Heart left ventricle (tissue), 16 donors: ENCODE measurements around the gene SLC22A31. TPM values are rescaled to one million over a fixed set of nuclear protein-coding genes. Genes with fewer than 3 reads are reported as not detected.
A peak's percentile ranks its signal among the peaks of the same experiment; 100 is the strongest.

Source experiments
- ATAC-seq, 4 donors: fragments of 200-7000 bp; cut with Tn5 transposase; one replicate each; pipeline ENCODE4 v1.9.1; 2020 to 2022; ENCODE audit warnings: moderate library complexity in 4 of 4, mild to moderate bottlenecking in 3 of 4, moderate number of reproducible peaks in 1 of 4
- DNase-seq, 5 donors: peaks; one replicate each; pipeline ENCODE4 v3.0.0-alpha.2; 2020
- H3K27ac ChIP-seq, 12 donors: fragments of 200-600 bp; sonication (generic) in 4 of 12; one replicate each; pipeline versions ENCODE4 v1.5.0 to v1.8.0; 2016 to 2022; ENCODE audit warnings: mild to moderate bottlenecking in 2 of 12
- H3K27me3 ChIP-seq, 9 donors: fragments of 200-600 bp; sonication (generic) in 2 of 9; one replicate each; pipeline versions ENCODE4 v1.5.1 to v1.8.0; 2016 to 2022; ENCODE audit warnings: mild to moderate bottlenecking in 3 of 9
- H3K36me3 ChIP-seq, 9 donors: fragments of 200-600 bp; sonication (generic) in 2 of 9; one replicate each; pipeline versions ENCODE4 v1.5.0 to v1.8.0; 2018 to 2022; ENCODE audit warnings: mild to moderate bottlenecking in 2 of 9
- H3K4me1 ChIP-seq, 12 donors: fragments of 200-600 bp; sonication (generic) in 4 of 12; one replicate each; pipeline versions ENCODE4 v1.5.0 to v1.8.0; 2016 to 2022; ENCODE audit warnings: mild to moderate bottlenecking in 3 of 12
- H3K4me3 ChIP-seq, 12 donors: fragments of 200-600 bp; sonication (generic) in 4 of 12; one replicate each; pipeline versions ENCODE4 v1.5.0 to v1.8.0; 2017 to 2022; ENCODE audit warnings: mild to moderate bottlenecking in 9 of 12, moderate library complexity in 4 of 12
- H3K9me3 ChIP-seq, 12 donors: fragments of 200-600 bp; sonication (generic) in 4 of 12; one replicate each; pipeline versions ENCODE4 v1.5.0 to v1.8.0; 2016 to 2022; ENCODE audit warnings: mild to moderate bottlenecking in 1 of 12
- CTCF ChIP-seq, 12 donors: fragments of 200-600 bp; sonication (generic) in 4 of 12; IDR thresholded peaks; one replicate each; pipeline versions ENCODE4 v1.5.0 to v1.8.0; 2018 to 2022; ENCODE audit warnings: antibody characterized with exemption in 12 of 12, mild to moderate bottlenecking in 5 of 12
- POLR2A ChIP-seq, 2 donors: fragments of 450-650 bp; IDR thresholded peaks; one replicate each; pipeline ENCODE4 v1.6.1; 2017; ENCODE audit warnings: antibody characterized with exemption in 2 of 2, mild to moderate bottlenecking in 2 of 2, moderate library complexity in 2 of 2
- WGBS, 4 donors: extraction: QIAGEN DNeasy Blood & Tissue Kit in 2 of 4; methylation state at CpG; one replicate each; pipeline versions ENCODE4 v1.1.5 to v1.1.7; 2013 to 2018; 5-methylcytosine and 5-hydroxymethylcytosine counted together
- intact Hi-C, 10 donors: fragments of 100-400 bp; cut with DNase I; formaldehyde crosslinking; loops; one replicate each; pipeline versions ENCODE4 v1.11.1 to v1.14.2; 2022
- polyA plus RNA-seq, 2 donors: library from polyadenylated mRNA; stranded (reverse); fragments of 200-250 nt; gene quantifications; one replicate each; pipeline ENCODE4 v1.2.3, GENCODE V29; 2013
- total RNA-seq, 9 donors: library from RNA; depleted of rRNA in 2 of 9; stranded (reverse); fragments of >200 nt in 2 of 9; fragmentation: NEBNext Ultra II Directional in 3 of 9; extraction: Animal tissue kit (Norgen Biotek cat#: 25700) in 3 of 9; gene quantifications; one replicate each; pipeline versions ENCODE4 v1.1.0 to v1.2.4, GENCODE V29; 2016 to 2023
- donor health status: ischemic (EF 13 %, LVEDD 7.1; RV severe dilation, severe dysfunction).
- donor health status: healthy with polysubstance abuse.
- donor health status: DM: no; HTN: yes; CAD: no.
- donor health status: DM: no; HTN: no; CAD: no.
- donor health status: ischemic (EF 25% LVEDD 6.9; RV normal size, moderate dysfunction).
- donor health status: ischemic (EF 25% LVEDD 5.7; RV mildly dilated, moderate dysfunction).
- donor health status: healthy.
- donor health status: DM: yes; HTN: yes; CAD: no.
- donor health status: ischemic (EF 35%, LVEDD 5.7; RV mildly dilated, moderate dysfunction).
- donor health status: nonischemic (EF 11% LVEDD 7.7; RV severe dilation, severe dysfunction).
- donor health status: DM: yes; HTN: yes; CAD: no.
- donor health status: PGD.
- donor health status: ischemic (EF 29% LVEDD 5.4; RV normal size, mild dysfunction).
- donor health status: nonischemic (EF 23%, LVEDD 6.1; RV moderate dilation, normal function).

Gene SLC22A31
- total and polyA plus RNA-seq, 11 donors: 0.07 TPM; not detected in 10

- DNase-seq: peak in 2 of 5 donors; percentile 3 to 38
- no peak for ATAC-seq
- Histone ChIP-seq H3K27ac (no peak overlapping the region), H3K9me3 (peaks cover 0 to 4% (median 0%) of the 10 kb centered on the region in 12 donors), H3K36me3 (no peaks in the 10 kb centered on the region), H3K27me3 (peaks cover 25 to 91% (median 51%) of the 10 kb centered on the region in 9 donors), H3K4me3 (peak overlapping the region in 2 of 12 donors; percentile 17 to 50), H3K4me1 (peaks cover 0 to 20% (median 0%) of the 10 kb centered on the region in 12 donors)
- intact Hi-C loops: no loop called here
- WGBS, 4 donors: 44 to 52% (median 46%) methylated on average over 46 to 49 of the region's 49 CpGs
- TF ChIP-seq POLR2A (IDR thresholded peaks at IDR 0.05) (no peak), CTCF (IDR thresholded peaks at IDR 0.05) (no peak)
These were observed 2.3 kb upstream of the SLC22A31 start for GRCh38 chr16:89202422-89203215.

- Histone ChIP-seq H3K9me3 (peaks cover 0 to 4% (median 0%) of the 10 kb centered on the region in 12 donors), H3K36me3 (no peaks in the 10 kb centered on the region), H3K27ac (no peak overlapping the region), H3K4me1 (peaks cover 0 to 20% (median 0%) of the 10 kb centered on the region in 12 donors), H3K4me3 (peak overlapping the region in 9 of 12 donors; percentile 12 to 50 (median 35)), H3K27me3 (peaks cover 25 to 86% (median 51%) of the 10 kb centered on the region in 9 donors)
- intact Hi-C loops: no loop called here
- TF ChIP-seq POLR2A (IDR thresholded peaks at IDR 0.05) (no peak), CTCF (IDR thresholded peaks at IDR 0.05) (no peak)
- WGBS, 4 donors: 1 to 5% (median 3%) methylated on average over 10 to 111 of the region's 111 CpGs
- ATAC-seq (peak; percentile 56 to 94 (median 90)), DNase-seq (peak; percentile 42 to 86 (median 70))
These were observed 1.4 kb upstream of the SLC22A31 start for GRCh38 chr16:89201439-89202377.

- intact Hi-C loops: no loop called here
- Histone ChIP-seq H3K27me3 (peaks cover 25 to 78% (median 51%) of the 10 kb centered on the region in 9 donors), H3K4me3 (peak overlapping the region in 6 of 12 donors; percentile 12 to 50 (median 34)), H3K36me3 (no peaks in the 10 kb centered on the region), H3K9me3 (peaks cover 0 to 4% (median 0%) of the 10 kb centered on the region in 12 donors), H3K27ac (no peak overlapping the region), H3K4me1 (peaks cover 0 to 20% (median 0%) of the 10 kb centered on the region in 12 donors)
- ATAC-seq (no peak), DNase-seq (peak in 1 of 5 donors; percentile 16)
- WGBS, 4 donors: 2 to 8% (median 3%) methylated on average over 3 to 58 of the region's 58 CpGs
- TF ChIP-seq POLR2A (IDR thresholded peaks at IDR 0.05) (no peak), CTCF (IDR thresholded peaks at IDR 0.05) (no peak)
These were observed 594 bp upstream of the SLC22A31 start for GRCh38 chr16:89200850-89201411.
